Heart left ventricle (tissue), 16 donors: ENCODE measurements around the gene DAPK2. TPM values are rescaled to one million over a fixed set of nuclear protein-coding genes. Genes with fewer than 3 reads are reported as not detected.
A peak's percentile ranks its signal among the peaks of the same experiment; 100 is the strongest.

Experiments
- ATAC-seq, 4 donors: fragments of 200-7000 bp; cut with Tn5 transposase; one replicate each; pipeline ENCODE4 v1.9.1; 2020 to 2022; ENCODE audit warnings: moderate library complexity in 4 of 4, mild to moderate bottlenecking in 3 of 4, moderate number of reproducible peaks in 1 of 4
- DNase-seq, 5 donors: peaks; one replicate each; pipeline ENCODE4 v3.0.0-alpha.2; 2020
- H3K27ac ChIP-seq, 12 donors: fragments of 200-600 bp; sonication (generic) in 4 of 12; one replicate each; pipeline versions ENCODE4 v1.5.0 to v1.8.0; 2016 to 2022; ENCODE audit warnings: mild to moderate bottlenecking in 2 of 12
- H3K27me3 ChIP-seq, 9 donors: fragments of 200-600 bp; sonication (generic) in 2 of 9; one replicate each; pipeline versions ENCODE4 v1.5.1 to v1.8.0; 2016 to 2022; ENCODE audit warnings: mild to moderate bottlenecking in 3 of 9
- H3K36me3 ChIP-seq, 9 donors: fragments of 200-600 bp; sonication (generic) in 2 of 9; one replicate each; pipeline versions ENCODE4 v1.5.0 to v1.8.0; 2018 to 2022; ENCODE audit warnings: mild to moderate bottlenecking in 2 of 9
- H3K4me1 ChIP-seq, 12 donors: fragments of 200-600 bp; sonication (generic) in 4 of 12; one replicate each; pipeline versions ENCODE4 v1.5.0 to v1.8.0; 2016 to 2022; ENCODE audit warnings: mild to moderate bottlenecking in 3 of 12
- H3K4me3 ChIP-seq, 12 donors: fragments of 200-600 bp; sonication (generic) in 4 of 12; one replicate each; pipeline versions ENCODE4 v1.5.0 to v1.8.0; 2017 to 2022; ENCODE audit warnings: mild to moderate bottlenecking in 9 of 12, moderate library complexity in 4 of 12
- H3K9me3 ChIP-seq, 12 donors: fragments of 200-600 bp; sonication (generic) in 4 of 12; one replicate each; pipeline versions ENCODE4 v1.5.0 to v1.8.0; 2016 to 2022; ENCODE audit warnings: mild to moderate bottlenecking in 1 of 12
- CTCF ChIP-seq, 12 donors: fragments of 200-600 bp; sonication (generic) in 4 of 12; IDR thresholded peaks; one replicate each; pipeline versions ENCODE4 v1.5.0 to v1.8.0; 2018 to 2022; ENCODE audit warnings: antibody characterized with exemption in 12 of 12, mild to moderate bottlenecking in 5 of 12
- POLR2A ChIP-seq, 2 donors: fragments of 450-650 bp; IDR thresholded peaks; one replicate each; pipeline ENCODE4 v1.6.1; 2017; ENCODE audit warnings: antibody characterized with exemption in 2 of 2, mild to moderate bottlenecking in 2 of 2, moderate library complexity in 2 of 2
- whole genome bisulfite sequencing, 4 donors: extraction: QIAGEN DNeasy Blood & Tissue Kit in 2 of 4; methylation state at CpG; one replicate each; pipeline versions ENCODE4 v1.1.5 to v1.1.7; 2013 to 2018; 5-methylcytosine and 5-hydroxymethylcytosine counted together
- intact Hi-C, 10 donors: fragments of 100-400 bp; cut with DNase I; formaldehyde crosslinking; loops; one replicate each; pipeline versions ENCODE4 v1.11.1 to v1.14.2; 2022
- polyA plus RNA-seq, 2 donors: library from polyadenylated mRNA; stranded (reverse); fragments of 200-250 nt; gene quantifications; one replicate each; pipeline ENCODE4 v1.2.3, GENCODE V29; 2013
- total RNA-seq, 9 donors: library from RNA; depleted of rRNA in 2 of 9; stranded (reverse); fragments of >200 nt in 2 of 9; fragmentation: NEBNext Ultra II Directional in 3 of 9; extraction: Animal tissue kit (Norgen Biotek cat#: 25700) in 3 of 9; gene quantifications; one replicate each; pipeline versions ENCODE4 v1.1.0 to v1.2.4, GENCODE V29; 2016 to 2023
- donor health status: ischemic (EF 13 %, LVEDD 7.1; RV severe dilation, severe dysfunction).
- donor health status: healthy with polysubstance abuse.
- donor health status: DM: no; HTN: yes; CAD: no.
- donor health status: DM: no; HTN: no; CAD: no.
- donor health status: ischemic (EF 25% LVEDD 6.9; RV normal size, moderate dysfunction).
- donor health status: ischemic (EF 25% LVEDD 5.7; RV mildly dilated, moderate dysfunction).
- donor health status: healthy.
- donor health status: DM: yes; HTN: yes; CAD: no.
- donor health status: ischemic (EF 35%, LVEDD 5.7; RV mildly dilated, moderate dysfunction).
- donor health status: nonischemic (EF 11% LVEDD 7.7; RV severe dilation, severe dysfunction).
- donor health status: DM: yes; HTN: yes; CAD: no.
- donor health status: PGD.
- donor health status: ischemic (EF 29% LVEDD 5.4; RV normal size, mild dysfunction).
- donor health status: nonischemic (EF 23%, LVEDD 6.1; RV moderate dilation, normal function).

The DAPK2 gene
- total and polyA plus RNA-seq, 11 donors, result 20.4 to 56.2 (median 26.4) TPM

GRCh38 chr15:63876085-63876662 is 170.1 kb downstream of the DAPK2 start:
- H3K9me3 ChIP-seq, result no peaks in the 10 kb centered on the region
- H3K27ac ChIP-seq, result no peak overlapping the region
- WGBS, 4 donors, result 52 to 59% (median 56%) methylated on average over 9 of the region's 9 CpGs
- TF ChIP-seq CTCF (IDR thresholded peaks at IDR 0.05) (no peak), POLR2A (IDR thresholded peaks at IDR 0.05) (no peak)
- H3K27me3 ChIP-seq, result no peaks in the 10 kb centered on the region
- ATAC-seq (no peak), DNase-seq (no peak)
- H3K36me3 ChIP-seq, result no peaks in the 10 kb centered on the region
- peaks cover 0 to 17% (median 6%) of the 10 kb centered on the region in 12 donors for H3K4me1 ChIP-seq
- intact Hi-C loops, result no loop called here
- H3K4me3 ChIP-seq, result no peak overlapping the region

DNA sequence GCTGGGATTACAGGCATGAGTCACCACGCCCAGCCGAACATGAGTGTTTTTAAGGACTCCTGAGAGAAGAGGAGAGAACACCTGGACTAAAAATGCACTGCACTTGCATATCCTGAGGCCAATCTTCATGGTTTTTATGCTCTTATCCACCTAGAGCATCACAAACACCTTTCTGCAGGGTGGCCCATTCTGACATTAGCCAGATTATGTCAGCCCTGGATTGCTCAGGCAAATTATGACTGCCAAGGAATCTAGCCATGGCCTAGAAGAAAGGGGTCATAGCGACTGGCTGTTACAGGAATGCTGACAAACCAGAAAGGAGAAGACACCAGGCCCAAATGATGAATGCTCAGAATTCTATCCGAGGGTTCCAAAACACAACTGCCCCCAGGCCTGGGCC is 171.7 kb downstream of the DAPK2 start:
- peaks cover 0 to 6% (median 0%) of the 10 kb centered on the region in 12 donors for H3K4me1 ChIP-seq
- H3K27ac ChIP-seq, result no peak overlapping the region
- intact Hi-C loops, result no loop called here
- H3K4me3 ChIP-seq, result no peak overlapping the region
- DNase-seq (no peak), ATAC-seq (no peak)
- H3K36me3 ChIP-seq, result no peaks in the 10 kb centered on the region
- no peaks in the 10 kb centered on the region for H3K27me3 ChIP-seq
- no peaks in the 10 kb centered on the region for H3K9me3 ChIP-seq
- 70 to 77% (median 73%) methylated on average over 4 of the region's 4 CpGs for WGBS, 4 donors
- TF ChIP-seq CTCF (IDR thresholded peaks at IDR 0.05) (no peak), POLR2A (IDR thresholded peaks at IDR 0.05) (no peak)

DNA sequence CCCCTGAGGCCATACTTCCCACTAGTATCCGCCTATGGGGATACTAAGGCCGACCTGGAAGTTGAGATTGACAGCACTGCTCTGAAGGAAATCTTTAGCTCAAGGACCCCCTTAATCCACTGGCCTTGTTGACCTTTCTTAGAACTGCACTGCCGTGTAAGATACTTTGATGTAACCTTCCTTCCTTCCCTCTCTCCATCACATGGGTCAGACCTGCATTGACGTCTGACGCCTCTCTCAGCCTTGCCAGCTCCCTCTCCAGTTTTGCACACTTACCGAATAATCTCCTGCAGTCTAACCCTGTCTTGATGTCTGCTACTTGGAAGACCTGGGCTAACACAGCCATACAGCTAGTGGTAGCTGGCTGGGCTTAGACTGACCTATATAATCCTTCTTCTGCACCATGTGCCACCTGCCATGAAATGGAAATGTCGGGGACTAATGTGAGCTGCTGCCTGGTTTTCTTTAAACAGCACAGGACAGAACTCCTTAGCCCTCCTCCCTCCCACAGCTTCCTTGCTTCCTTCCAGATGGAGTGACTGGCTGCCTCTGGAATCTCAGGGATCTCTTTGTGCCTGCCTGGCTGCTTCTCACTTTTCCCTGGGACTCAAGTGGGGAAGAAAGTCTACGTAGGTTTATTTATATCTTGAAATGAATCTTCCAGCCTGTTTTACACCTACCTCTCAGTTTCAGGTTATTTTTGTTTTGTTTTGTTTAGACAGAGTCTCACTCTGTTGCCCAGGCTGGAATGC is 173.3 kb downstream of the DAPK2 start:
- WGBS, 4 donors, result 74 to 78% (median 75%) methylated on average over 8 of the region's 8 CpGs
- DNase-seq (no peak), ATAC-seq (no peak)
- H3K9me3 ChIP-seq, result no peaks in the 10 kb centered on the region
- no peak overlapping the region for H3K4me3 ChIP-seq
- intact Hi-C loops, result no loop called here
- peak overlapping the region in 1 of 12 donors; percentile 61 for H3K27ac ChIP-seq
- no peak for TF ChIP-seq CTCF (IDR thresholded peaks at IDR 0.05)
- no peak for TF ChIP-seq POLR2A (IDR thresholded peaks at IDR 0.05)
- H3K4me1 ChIP-seq, result peaks cover 0 to 4% (median 0%) of the 10 kb centered on the region in 12 donors
- no peaks in the 10 kb centered on the region for H3K36me3 ChIP-seq
- H3K27me3 ChIP-seq, result no peaks in the 10 kb centered on the region

DNA sequence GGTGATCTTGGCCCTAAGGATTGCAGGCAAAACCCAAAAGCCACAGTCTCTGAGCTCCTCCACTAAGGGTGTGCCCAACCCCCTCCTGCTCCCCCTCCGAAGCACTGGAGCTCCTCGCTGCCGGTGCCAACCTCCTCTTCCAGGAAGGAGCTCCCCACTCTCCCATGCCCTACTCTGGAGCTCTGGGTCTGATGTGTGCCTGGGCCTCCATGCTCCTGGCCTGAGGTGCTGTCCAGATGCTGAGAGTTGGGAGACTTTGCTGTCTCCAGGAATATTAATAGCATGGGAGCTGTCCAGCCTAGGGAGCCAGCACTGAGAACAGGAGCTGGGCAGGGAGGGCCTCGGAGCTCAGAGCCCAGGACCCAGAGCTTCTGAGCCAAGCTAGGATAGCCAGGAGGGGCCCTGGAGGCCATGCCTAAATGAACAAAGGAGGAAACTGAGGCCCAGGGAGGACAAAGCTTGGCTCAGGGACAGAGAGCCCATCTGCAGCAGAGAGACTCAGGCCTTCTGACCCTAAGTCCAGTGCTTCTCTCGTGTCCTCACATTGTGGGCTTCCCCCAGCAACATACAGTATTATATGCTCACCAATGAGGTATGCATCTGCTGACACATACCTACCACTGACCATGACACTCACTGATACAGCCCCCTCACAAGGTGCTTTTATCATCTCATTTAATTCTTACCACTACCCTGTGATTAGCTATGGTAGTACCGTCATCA is 175.6 kb downstream of the DAPK2 start:
- peak in 4 of 5 donors; percentile 61 to 70 (median 64) for DNase-seq
- Histone ChIP-seq H3K27ac (no peak overlapping the region), H3K4me1 (peaks cover 0 to 4% (median 0%) of the 10 kb centered on the region in 12 donors), H3K4me3 (no peak overlapping the region), H3K27me3 (no peaks in the 10 kb centered on the region), H3K36me3 (no peaks in the 10 kb centered on the region), H3K9me3 (no peaks in the 10 kb centered on the region)
- no peak for TF ChIP-seq POLR2A (IDR thresholded peaks at IDR 0.05)
- no peak for TF ChIP-seq CTCF (IDR thresholded peaks at IDR 0.05)
- peak; percentile 91 to 97 (median 96) for ATAC-seq
- 33 to 53% (median 51%) methylated on average over 5 to 6 of the region's 6 CpGs for WGBS, 4 donors
- intact Hi-C loops, result no loop called here
